Measurements from ENCODE around the gene BSCL2.

DNA sequence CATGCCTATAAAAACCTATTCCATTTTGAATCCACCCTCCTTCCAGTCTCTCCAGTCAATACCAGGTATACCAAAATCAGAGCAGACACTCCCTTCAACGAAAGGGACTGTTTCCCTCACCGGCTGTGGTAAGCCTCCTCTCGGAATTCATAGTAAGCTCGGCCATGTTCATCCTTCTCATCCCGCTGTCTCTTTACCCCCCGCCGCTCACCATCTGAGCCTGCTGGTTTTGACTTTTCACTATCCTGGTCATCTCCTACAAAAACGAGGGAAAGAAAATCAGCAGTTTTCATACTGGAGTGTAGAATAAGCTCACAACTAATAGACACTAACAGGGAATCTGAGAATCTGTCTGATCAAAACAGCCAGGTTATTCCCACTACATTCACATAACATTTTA, 16.9 kb upstream of the BSCL2 start:
- TF ChIP-seq POLR2AphosphoS5 (IDR thresholded peaks at IDR 0.05) (no peak), POLR2A (IDR thresholded peaks at IDR 0.05) (no peak), EP300 (IDR thresholded peaks at IDR 0.05; ENCODE audit: low read depth) (no peak)
- TF ChIP-seq, protein P1, sequence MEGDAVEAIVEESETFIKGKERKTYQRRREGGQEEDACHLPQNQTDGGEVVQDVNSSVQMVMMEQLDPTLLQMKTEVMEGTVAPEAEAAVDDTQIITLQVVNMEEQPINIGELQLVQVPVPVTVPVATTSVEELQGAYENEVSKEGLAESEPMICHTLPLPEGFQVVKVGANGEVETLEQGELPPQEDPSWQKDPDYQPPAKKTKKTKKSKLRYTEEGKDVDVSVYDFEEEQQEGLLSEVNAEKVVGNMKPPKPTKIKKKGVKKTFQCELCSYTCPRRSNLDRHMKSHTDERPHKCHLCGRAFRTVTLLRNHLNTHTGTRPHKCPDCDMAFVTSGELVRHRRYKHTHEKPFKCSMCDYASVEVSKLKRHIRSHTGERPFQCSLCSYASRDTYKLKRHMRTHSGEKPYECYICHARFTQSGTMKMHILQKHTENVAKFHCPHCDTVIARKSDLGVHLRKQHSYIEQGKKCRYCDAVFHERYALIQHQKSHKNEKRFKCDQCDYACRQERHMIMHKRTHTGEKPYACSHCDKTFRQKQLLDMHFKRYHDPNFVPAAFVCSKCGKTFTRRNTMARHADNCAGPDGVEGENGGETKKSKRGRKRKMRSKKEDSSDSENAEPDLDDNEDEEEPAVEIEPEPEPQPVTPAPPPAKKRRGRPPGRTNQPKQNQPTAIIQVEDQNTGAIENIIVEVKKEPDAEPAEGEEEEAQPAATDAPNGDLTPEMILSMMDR (IDR thresholded peaks at IDR 0.05), result no peak

Measured in transverse colon (tissue), 4 donors.